Stimulated activated CD8-positive, alpha-beta memory T cell treated with anti-CD3 and anti-CD28 coated beads, Interleukin-15, amount 100 ng/mL, for 24 hours (primary cell): ENCODE results near the gene ALPG.
"Not testable (repeated sequence)": the region's sequence is repeated elsewhere in the genome, so short reads cannot be mapped to it uniquely, and the experiment has no call there.

Experiments
- DNase-seq: peaks from one replicate; pipeline ENCODE4 v3.0.0-alpha.2; 2020; ENCODE audit warnings: low read depth

Gene ALPG

DNA sequence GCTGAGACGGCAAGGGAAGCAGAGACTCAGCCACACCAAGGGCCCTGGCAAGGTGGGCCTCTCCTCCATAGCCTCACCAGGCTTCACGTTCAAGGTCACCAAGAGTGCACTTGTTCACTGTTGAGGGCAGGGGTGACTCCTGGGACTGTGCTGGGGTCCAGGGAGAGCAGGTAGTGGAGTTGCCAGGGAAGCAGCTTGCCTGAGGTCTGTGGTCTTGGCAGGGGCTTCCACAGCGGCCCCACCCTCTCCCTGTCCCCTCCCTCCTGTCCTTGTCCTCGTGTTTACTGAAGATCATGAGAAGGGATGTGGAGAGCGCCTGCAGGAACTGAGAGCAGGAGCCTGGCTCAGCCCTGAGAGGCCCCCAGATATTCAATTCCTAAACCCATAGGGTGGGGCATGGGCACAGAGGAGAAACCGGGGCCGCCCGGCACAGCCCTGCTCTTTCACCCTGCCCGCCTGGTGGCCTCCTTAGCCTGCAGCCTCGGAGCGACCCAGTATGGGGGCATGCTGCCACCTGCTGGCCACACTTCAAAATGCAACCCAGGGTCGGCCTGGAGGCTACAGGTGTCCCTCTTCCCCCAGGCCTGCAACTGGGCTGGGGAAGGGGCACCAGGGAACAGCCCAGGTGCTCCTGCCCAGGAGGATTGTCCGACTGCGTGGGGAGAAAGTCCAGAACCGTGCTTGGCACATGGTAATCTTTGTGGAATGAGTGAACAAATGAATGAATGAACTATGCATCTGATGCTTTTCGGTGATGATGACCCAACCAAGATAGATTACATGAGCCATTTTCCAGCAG lies 33.8 kb downstream of the ALPG start:
- peak; percentile 89 for DNase-seq

- no peak for DNase-seq
Observed at GRCh38 chr2:232441147-232441651, 34.6 kb downstream of the ALPG start.

DNA sequence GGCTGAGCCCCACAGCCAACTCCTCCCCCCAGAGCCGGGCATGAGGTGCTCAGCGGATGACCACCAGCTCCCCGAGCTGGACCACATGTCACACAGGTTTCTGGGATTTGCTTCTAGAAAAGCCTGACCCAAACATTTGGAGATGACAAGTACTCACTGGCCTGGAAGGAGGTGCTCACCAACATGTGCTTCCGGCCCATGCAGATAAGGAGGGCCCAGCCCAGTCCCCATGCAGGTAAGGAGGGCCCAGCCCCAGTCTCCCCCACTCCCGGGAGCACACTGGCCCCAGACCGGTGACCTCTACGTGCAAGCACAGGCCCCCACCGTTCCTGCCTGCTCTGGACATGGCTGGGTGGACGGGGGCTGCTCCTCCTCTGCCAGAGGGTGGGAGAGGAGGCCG lies 35.3 kb downstream of the ALPG start:
- not testable (repeated sequence) for DNase-seq

- DNase-seq = not testable (repeated sequence)
Observed at GRCh38 chr2:232442431-232442830, 35.8 kb downstream of the ALPG start.

GRCh38 chr2:232443047-232443446 lies 36.4 kb downstream of the ALPG start:
- DNase-seq = not testable (repeated sequence)

DNA sequence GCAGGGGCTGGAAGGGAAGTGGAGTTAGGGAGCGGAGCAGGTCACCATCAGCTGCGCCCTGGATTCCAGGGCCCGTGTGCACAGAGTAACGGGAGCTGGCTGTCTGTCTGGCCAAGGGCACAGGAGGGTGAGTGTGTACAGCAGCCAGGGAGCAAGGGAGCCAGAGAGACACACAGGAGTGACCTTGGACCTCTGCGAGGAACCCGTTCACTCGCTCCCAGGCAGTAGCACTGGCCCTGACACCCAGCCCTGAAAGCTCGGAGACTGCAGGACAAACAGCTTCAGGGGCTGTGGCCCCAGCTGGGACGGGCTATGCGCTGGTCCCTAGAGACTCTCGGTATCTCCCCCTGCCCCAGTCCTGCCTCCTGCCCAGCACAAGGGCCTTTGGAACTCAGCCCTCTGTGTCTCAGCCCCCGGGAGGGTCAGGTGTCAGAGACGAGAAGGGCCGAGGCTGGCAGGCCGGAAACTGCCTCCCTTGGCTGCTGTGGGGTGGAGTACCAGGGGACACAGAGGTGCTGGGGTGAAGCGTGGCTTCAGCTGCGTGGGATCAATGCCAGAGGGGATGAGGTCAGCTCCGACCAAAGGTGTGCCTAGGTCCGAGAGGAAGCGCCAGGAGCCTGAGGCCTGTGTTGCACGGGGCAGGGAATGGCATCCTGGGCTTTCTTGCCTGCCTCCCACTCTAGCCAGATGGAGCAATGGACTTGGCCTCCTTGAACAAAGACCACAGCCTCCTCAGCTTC lies 37.2 kb downstream of the ALPG start:
- not testable (repeated sequence) for DNase-seq

- peak; percentile 49 for DNase-seq
Observed at GRCh38 chr2:232444409-232445148, 37.9 kb downstream of the ALPG start.

DNA sequence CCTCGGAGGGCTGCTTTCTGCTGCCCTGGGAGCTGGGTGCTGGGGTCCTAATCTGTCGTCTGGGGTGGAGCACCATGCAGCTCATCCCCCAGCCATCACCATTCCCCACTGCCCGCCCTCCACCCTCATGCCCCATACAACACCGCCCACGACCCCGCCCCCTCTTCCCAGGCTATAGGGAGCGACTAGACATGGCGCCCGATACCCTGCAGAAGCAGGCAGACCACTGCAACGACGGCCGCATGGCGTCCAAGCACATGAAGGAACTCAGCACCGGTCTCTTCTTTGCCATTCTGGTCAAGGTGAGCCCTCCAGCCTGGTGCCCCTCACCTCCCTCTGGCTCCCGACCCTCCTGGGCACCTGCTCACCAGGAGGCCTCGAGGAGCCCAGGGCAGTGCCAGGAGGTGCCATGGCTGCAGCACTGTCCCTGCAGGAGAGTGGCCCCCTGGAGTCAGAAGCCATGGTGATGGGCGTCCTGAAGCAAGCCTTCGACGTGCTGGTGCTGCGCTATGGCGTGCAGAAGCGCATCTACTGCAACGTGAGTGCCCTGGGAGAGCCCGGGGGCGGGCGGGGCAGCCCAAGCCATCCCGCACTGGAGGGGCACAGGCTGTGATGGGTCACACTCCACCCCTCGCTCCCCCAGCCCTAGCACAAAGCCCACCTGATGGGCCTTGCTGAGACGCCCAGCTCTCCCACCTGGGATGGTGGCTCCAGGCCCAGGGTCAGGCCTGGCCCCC lies 38.7 kb downstream of the ALPG start:
- not testable (repeated sequence) for DNase-seq

DNA sequence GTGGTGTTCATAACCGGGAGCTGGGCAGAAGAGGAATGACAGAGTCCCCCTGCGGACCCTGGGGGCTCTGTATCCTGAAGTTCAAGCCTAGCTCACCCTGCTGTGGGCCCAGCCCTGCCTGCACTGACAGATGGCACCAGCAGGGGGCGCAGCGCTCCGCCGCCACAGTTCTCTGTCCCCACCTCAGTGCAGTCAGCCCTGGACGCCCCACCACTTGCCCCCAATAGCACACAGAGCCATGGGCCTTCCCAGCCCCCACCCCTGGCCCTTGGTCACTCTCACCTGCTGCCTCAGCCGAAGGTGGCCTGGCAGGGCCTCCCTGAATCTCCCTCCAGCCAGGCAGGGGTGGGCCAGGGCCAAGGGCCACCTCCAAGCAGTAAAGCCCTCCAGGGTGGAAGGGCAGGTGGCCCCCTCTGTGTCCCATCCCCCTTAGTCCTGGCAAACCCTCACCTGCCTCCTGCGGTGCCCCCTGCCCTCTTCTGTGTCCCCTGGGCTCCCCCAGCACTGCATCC lies 39.7 kb downstream of the ALPG start:
- not testable (repeated sequence) for DNase-seq

- DNase-seq = no peak
Observed at GRCh38 chr2:232447091-232447620, 40.5 kb downstream of the ALPG start.

- no peak for DNase-seq
Observed at GRCh38 chr2:232447638-232448303, 41.1 kb downstream of the ALPG start.

- no peak for DNase-seq
Observed at GRCh38 chr2:232448304-232448690, 41.7 kb downstream of the ALPG start.

DNA sequence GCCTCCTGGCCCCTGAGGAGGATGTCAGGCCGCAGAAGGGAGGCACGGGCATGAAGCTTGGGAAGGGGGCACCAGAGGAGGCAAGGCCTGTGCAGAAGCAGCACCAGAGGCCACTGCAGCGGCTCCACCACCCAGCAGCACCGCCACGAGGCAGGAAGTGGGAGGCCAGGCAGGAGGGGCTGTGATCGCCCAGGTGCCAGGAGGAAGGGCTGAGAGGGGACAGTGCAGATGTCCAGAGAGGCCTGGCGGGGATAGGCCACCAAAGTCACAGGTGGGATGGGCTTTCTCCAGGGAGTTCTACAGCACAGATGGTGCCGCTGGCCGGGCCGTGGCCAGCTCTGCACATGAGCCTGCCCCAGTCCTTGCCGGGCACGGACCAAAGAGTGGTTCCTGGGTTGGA lies 43.3 kb downstream of the ALPG start:
- no peak for DNase-seq

DNA sequence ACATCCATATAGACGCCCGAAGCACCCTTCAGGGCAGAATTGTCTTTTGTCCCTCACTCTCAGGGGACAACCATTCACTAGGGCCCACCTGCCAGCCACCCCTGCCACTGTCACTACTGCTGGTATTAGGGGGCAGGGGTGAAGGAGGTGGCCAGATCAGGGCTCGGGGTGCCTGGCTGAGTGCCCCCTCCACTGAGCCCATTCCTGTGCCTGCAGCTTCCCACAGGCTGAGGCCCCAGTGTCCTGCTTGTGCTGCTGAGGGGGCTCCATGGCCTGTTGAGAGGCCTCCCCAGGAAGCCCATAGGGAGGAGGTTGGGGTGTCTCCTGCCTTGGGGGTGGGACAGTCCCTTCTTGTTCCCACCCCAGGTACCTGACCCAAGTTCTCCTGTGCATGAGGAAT lies 45.0 kb downstream of the ALPG start:
- not testable (repeated sequence) for DNase-seq

GRCh38 chr2:232454630-232455029 lies 48.0 kb downstream of the ALPG start:
- DNase-seq = no peak

- no peak for DNase-seq
Observed at GRCh38 chr2:232455426-232456255, 49.0 kb downstream of the ALPG start, which contains the start of gene ALPI. Gene ALPI, plus strand, starts transcription at chr2:232456153. Its CDS starts 47 bp downstream, at chr2:232456200.

DNA sequence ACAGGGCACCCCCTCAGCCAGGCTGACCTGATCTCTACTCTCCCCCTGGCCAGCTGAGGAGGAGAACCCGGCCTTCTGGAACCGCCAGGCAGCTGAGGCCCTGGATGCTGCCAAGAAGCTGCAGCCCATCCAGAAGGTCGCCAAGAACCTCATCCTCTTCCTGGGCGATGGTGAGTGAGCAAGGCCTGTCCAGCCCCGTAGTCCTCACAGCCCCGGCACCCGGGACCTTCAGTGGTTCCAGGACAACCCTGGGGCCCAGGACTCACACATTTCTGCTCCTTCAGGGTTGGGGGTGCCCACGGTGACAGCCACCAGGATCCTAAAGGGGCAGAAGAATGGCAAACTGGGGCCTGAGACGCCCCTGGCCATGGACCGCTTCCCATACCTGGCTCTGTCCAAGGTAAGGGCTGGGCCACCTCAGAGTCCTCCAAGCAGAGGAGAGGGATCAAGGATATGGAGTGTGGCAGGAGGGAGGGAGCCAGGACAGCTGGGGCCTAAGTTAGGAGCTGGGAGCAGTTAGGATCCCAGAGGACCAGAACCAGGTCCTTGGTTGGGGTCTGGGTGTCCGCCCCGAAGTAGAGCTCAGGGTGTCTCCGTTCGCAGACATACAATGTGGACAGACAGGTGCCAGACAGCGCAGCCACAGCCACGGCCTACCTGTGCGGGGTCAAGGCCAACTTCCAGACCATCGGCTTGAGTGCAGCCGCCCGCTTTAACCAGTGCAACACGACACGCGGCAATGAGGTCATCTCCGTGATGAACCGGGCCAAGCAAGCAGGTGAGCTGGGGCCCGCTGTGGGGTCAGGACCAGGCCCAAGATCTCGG lies 49.9 kb downstream of the ALPG start:
- DNase-seq = no peak

GRCh38 chr2:232457121-232458011 lies 50.7 kb downstream of the ALPG start:
- DNase-seq = no peak
